HCT116 (cell line): ENCODE results near the gene RHBDL3. TPM values are rescaled to one million over a fixed set of nuclear protein-coding genes. Genes with fewer than 3 reads are reported as not detected.

Source experiments
- ATAC-seq: fragments of 200-7000 bp; cut with Tn5 transposase; 2 replicates; pipeline ENCODE4 v1.9.1; 2020; ENCODE audit warnings: mild to moderate bottlenecking, moderate library complexity
- BruUV-seq: library from RNA; stranded (reverse); fragments of 400-500 nt; replicated peaks from 2 replicates; lab custom pipeline; 2021; lab: Mats Ljungman, UMichigan
- CTCF ChIA-PET: fragments of 300-600 bp; sonication (Branson Sonifier 250); formaldehyde crosslinking; loops from one replicate; lab custom pipeline; 2021; ENCODE audit warnings: antibody characterized with exemption; lab: Charles Lee
- POLR2A ChIA-PET: fragments of 300-600, 350-600 bp; sonication (Branson Sonifier 250); formaldehyde crosslinking; loops from one replicate; lab custom pipeline; 2021; ENCODE audit warnings: antibody characterized with exemption; lab: Charles Lee
- RAD21 ChIA-PET, 2 experiments: fragments of 300-600 bp; sonication (Branson Sonifier 250); formaldehyde crosslinking; loops; one replicate each; lab custom pipeline; 2023; ENCODE audit warnings: low total read pairs in 2 of 2; ENCODE audit not compliant: uncharacterized antibody in 2 of 2, unreplicated experiment in 2 of 2, low non-redundant PET in 1 of 2; lab: Charles Lee
- DNase-seq: peaks from one replicate; pipeline ENCODE4 v3.0.0-alpha.2; 2010; ENCODE audit warnings: low read depth, low spot score
- H2AFZ ChIP-seq: fragments of 200-600 bp; shearing (Covaris generic), sonication (generic); 2 replicates; pipeline ENCODE4 v1.6.1; 2017; ENCODE audit warnings: low read depth, mixed run types, mixed read lengths, antibody characterized with exemption, low read length; ENCODE audit not compliant: poor library complexity, severe bottlenecking
- H3K27ac ChIP-seq: 2 replicates; pipeline ENCODE4 v1.5.1; 2012; ENCODE audit warnings: low read depth, low read length
- H3K27me3 ChIP-seq: fragments of 200-600 bp; sonication (generic); 2 replicates; pipeline ENCODE4 v1.6.1; 2016; ENCODE audit warnings: mixed run types, low read length, mixed read lengths; ENCODE audit not compliant: insufficient read depth
- H3K36me3 ChIP-seq, 2 experiments: fragments of 200-500 bp in 1 of 2; fragments of 200-600 bp in 1 of 2; sonication (Bioruptor generic) in 1 of 2; sonication (generic) in 1 of 2; 2 replicates each; pipeline versions ENCODE4 v1.5.1 to v1.6.1; 2014 to 2016; ENCODE audit warnings: low read length in 2 of 2, inconsistent platforms in 1 of 2, mixed read lengths in 1 of 2, mixed run types in 1 of 2; ENCODE audit not compliant: insufficient read depth in 2 of 2, control insufficient read depth in 1 of 2
- H3K4me1 ChIP-seq, 2 experiments: fragments of 200-600 bp in 1 of 2; sonication (generic) in 1 of 2; 2 replicates each; pipeline versions ENCODE4 v1.5.1 to v1.6.1; 2012 to 2017; ENCODE audit warnings: low read length in 2 of 2, inconsistent platforms in 1 of 2, mild to moderate bottlenecking in 1 of 2, mixed read lengths in 1 of 2, mixed run types in 1 of 2, moderate library complexity in 1 of 2; ENCODE audit not compliant: insufficient read depth in 2 of 2, control insufficient read depth in 1 of 2
- H3K4me2 ChIP-seq: fragments of 200-600 bp; sonication (generic); 2 replicates; pipeline ENCODE4 v1.6.1; 2017; ENCODE audit warnings: mixed run types, low read length, mixed read lengths
- H3K4me3 ChIP-seq, 2 experiments: fragments of 200-600 bp in 1 of 2; sonication (generic) in 1 of 2; replicated peaks in 1 of 2; 2 replicates each; pipeline ENCODE4 v1.5.1; 2011 to 2016; ENCODE audit warnings: low read length in 2 of 2, control low read depth in 1 of 2, low read depth in 1 of 2, mild to moderate bottlenecking in 1 of 2, mixed read lengths in 1 of 2, mixed run types in 1 of 2
- H3K79me2 ChIP-seq: fragments of 200-600 bp; sonication (generic); 2 replicates; pipeline ENCODE4 v1.6.1; 2017; ENCODE audit warnings: mild to moderate bottlenecking, mixed run types, low read length, moderate library complexity, mixed read lengths; ENCODE audit not compliant: insufficient read depth
- H3K9ac ChIP-seq: fragments of 200-600 bp; sonication (generic); 2 replicates; pipeline ENCODE4 v1.6.1; 2016; ENCODE audit warnings: low read length, mixed read lengths
- H3K9me2 ChIP-seq: fragments of 200-600 bp; sonication (generic), shearing (Covaris generic); 2 replicates; pipeline ENCODE4 v1.6.1; 2017; ENCODE audit warnings: mixed run types, mild to moderate bottlenecking, moderate library complexity; ENCODE audit not compliant: insufficient read depth
- H3K9me3 ChIP-seq, 2 experiments: fragments of 200-500 bp in 1 of 2; fragments of 200-600 bp in 1 of 2; sonication (Bioruptor generic) in 1 of 2; sonication (generic) in 1 of 2; 2 replicates each; pipeline ENCODE4 v1.6.1; 2014 to 2017; ENCODE audit warnings: low read length in 2 of 2, mixed read lengths in 2 of 2, inconsistent platforms in 1 of 2, low read depth in 1 of 2, mild to moderate bottlenecking in 1 of 2, mixed run types in 1 of 2, moderate library complexity in 1 of 2; ENCODE audit not compliant: control insufficient read depth in 1 of 2, insufficient read depth in 1 of 2
- H4K20me1 ChIP-seq: fragments of 200-600 bp; sonication (generic), shearing (Covaris generic); 2 replicates; pipeline ENCODE4 v1.6.1; 2017; ENCODE audit warnings: mixed run types, mild to moderate bottlenecking, moderate library complexity; ENCODE audit not compliant: insufficient read depth
- ATF3 ChIP-seq: IDR thresholded peaks from 2 replicates; pipeline ENCODE4 v1.6.1; 2012
- CBX3 ChIP-seq: IDR thresholded peaks from 2 replicates; pipeline ENCODE4 v1.6.1; 2012; ENCODE audit warnings: low read depth
- CEBPB ChIP-seq: IDR thresholded peaks from 2 replicates; pipeline ENCODE4 v1.6.1; 2012; ENCODE audit warnings: low read depth
- EGR1 ChIP-seq: IDR thresholded peaks from 2 replicates; pipeline ENCODE4 v1.6.1; 2012; ENCODE audit warnings: low read depth
- EZH2 ChIP-seq: fragments of 200-600 bp; sonication (generic); IDR thresholded peaks from 2 replicates; pipeline ENCODE4 v1.6.1; 2017; ENCODE audit warnings: antibody characterized with exemption, mixed run types
- FOSL1 ChIP-seq: IDR thresholded peaks from 2 replicates; pipeline ENCODE4 v1.6.1; 2012; ENCODE audit warnings: low read depth
- POLR2AphosphoS5 ChIP-seq: IDR thresholded peaks from 2 replicates; pipeline ENCODE4 v1.6.1; 2011; ENCODE audit warnings: mild to moderate bottlenecking, low read depth, low read length, moderate library complexity
- RAD21 ChIP-seq: IDR thresholded peaks from 2 replicates; pipeline ENCODE4 v1.6.1; 2012; ENCODE audit warnings: low read depth, mild to moderate bottlenecking
- REST ChIP-seq: IDR thresholded peaks from 2 replicates; pipeline ENCODE4 v1.6.1; 2012; ENCODE audit warnings: low read depth
- SIN3A ChIP-seq: IDR thresholded peaks from 2 replicates; pipeline ENCODE4 v1.6.1; 2012; ENCODE audit warnings: low read depth
- SP1 ChIP-seq: IDR thresholded peaks from 2 replicates; pipeline ENCODE4 v1.6.1; 2012; ENCODE audit warnings: low read depth
- TCF7L2 ChIP-seq: IDR thresholded peaks from 2 replicates; pipeline ENCODE4 v1.7.0; 2011; ENCODE audit warnings: borderline replicate concordance, inconsistent platforms; ENCODE audit not compliant: insufficient read depth, insufficient read length; ENCODE audit errors: extremely low read depth
- YY1 ChIP-seq: IDR thresholded peaks from 2 replicates; pipeline ENCODE4 v1.6.1; 2011; ENCODE audit warnings: low read length, low read depth, moderate library complexity, mild to moderate bottlenecking; ENCODE audit not compliant: insufficient replicate concordance; ENCODE audit errors: extremely low read depth
- ZFX ChIP-seq: fragments of 450-650 bp; IDR thresholded peaks from 2 replicates; pipeline ENCODE4 v1.6.1; 2017
- ZNF274 ChIP-seq: fragments of 200-500 bp; sonication (Bioruptor generic); IDR thresholded peaks from 2 replicates; pipeline ENCODE4 v1.6.1; 2014; ENCODE audit warnings: mild to moderate bottlenecking, low read depth, low read length, inconsistent platforms
- intact Hi-C: fragments of 100-400 bp; cut with micrococcal nuclease; formaldehyde crosslinking; loops from 2 replicates; pipeline ENCODE4 v1.10.0; 2022
- total RNA-seq: library from RNA; stranded (reverse); gene quantifications from one replicate; pipeline ENCODE4 v1.2.1, GENCODE V29; 2021; ENCODE audit not compliant: unreplicated experiment
- TF ChIP-seq, protein P1 (sequence below), 3 experiments: fragments of 200-600 bp in 1 of 3; sonication (generic) in 1 of 3; IDR thresholded peaks in 2 of 3; conservative IDR thresholded peaks in 1 of 3; 2 replicates each; pipeline ENCODE4 v1.5.1; 2012 to 2017; ENCODE audit warnings: low read depth in 2 of 3, low read length in 2 of 3, antibody characterized with exemption in 1 of 3, borderline replicate concordance in 1 of 3, control low read depth in 1 of 3, mild to moderate bottlenecking in 1 of 3, mixed read lengths in 1 of 3, mixed run types in 1 of 3, moderate library complexity in 1 of 3; ENCODE audit not compliant: insufficient read depth in 1 of 3

Gene RHBDL3
- total RNA-seq, 1 experiment from 2014 or later: 4.0 TPM

DNA sequence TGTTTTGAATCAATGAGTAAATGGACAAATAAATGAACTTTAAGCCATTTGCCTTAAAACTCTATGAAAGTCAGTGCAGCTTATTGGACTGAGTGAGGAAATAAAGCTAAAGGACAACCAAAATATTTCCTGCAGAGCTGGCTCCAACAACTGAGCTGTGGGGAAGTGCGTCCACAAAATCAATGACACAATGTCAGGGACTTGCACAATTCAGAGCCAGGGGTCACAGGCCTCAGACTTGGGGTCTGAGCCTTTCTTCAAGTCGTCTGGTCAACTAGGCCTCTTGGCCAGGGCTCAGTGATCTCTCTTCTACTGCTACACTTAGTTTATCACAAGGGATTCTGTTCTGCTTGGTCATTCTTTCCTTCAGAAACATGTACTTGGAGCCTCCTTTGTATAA is 26.2 kb upstream of the RHBDL3 start (continued):
- no peak for TF ChIP-seq REST
- TF ChIP-seq EZH2: no peak
- TF ChIP-seq SP1: no peak
- no peak for TF ChIP-seq CBX3
- TF ChIP-seq SIN3A: no peak
- TF ChIP-seq CEBPB: no peak

DNA sequence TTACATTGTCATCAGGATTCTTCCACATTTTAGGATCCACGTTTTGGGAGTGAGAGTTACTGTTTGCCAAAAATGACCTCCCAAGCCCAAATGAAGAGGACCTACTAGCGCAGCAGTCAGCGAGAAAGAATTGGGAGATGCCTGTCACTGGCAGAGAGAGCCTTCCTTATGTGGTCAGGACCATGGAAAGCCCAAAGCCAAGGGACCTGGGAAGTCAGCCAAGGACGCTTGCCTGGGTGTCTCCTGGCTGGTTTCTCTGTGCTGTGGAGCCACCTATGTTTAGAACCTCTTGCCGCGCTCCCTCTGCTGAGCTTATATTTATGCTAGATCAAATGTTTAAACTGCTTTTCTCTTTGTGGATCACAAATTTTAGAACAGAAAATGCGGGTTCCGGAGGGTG is 24.9 kb upstream of the RHBDL3 start:
- Histone ChIP-seq H3K27ac (no peak overlapping the region), H3K9me3 (no peaks in the 10 kb centered on the region), H3K9me2 (no peaks in the 10 kb centered on the region), H2AFZ (no peak overlapping the region), H3K79me2 (no peaks in the 10 kb centered on the region), H3K36me3 (no peaks in the 10 kb centered on the region), H4K20me1 (no peaks in the 10 kb centered on the region), H3K4me3 (no peak overlapping the region), H3K9ac (no peak overlapping the region), H3K4me2 (no peak overlapping the region), H3K4me1 (no peaks in the 10 kb centered on the region), H3K27me3 (no peaks in the 10 kb centered on the region)
- DNase-seq (no peak), ATAC-seq (no peak)
- intact Hi-C loops: no loop called here
- RAD21 ChIA-PET: no interaction called here
- BruUV-seq: no TSS peak
- CTCF ChIA-PET: no interaction called here
- POLR2A ChIA-PET: no interaction called here
- TF ChIP-seq FOSL1: no peak
- no peak for TF ChIP-seq CBX3
- no peak for TF ChIP-seq YY1
- TF ChIP-seq TCF7L2: no peak
- TF ChIP-seq, protein P1, sequence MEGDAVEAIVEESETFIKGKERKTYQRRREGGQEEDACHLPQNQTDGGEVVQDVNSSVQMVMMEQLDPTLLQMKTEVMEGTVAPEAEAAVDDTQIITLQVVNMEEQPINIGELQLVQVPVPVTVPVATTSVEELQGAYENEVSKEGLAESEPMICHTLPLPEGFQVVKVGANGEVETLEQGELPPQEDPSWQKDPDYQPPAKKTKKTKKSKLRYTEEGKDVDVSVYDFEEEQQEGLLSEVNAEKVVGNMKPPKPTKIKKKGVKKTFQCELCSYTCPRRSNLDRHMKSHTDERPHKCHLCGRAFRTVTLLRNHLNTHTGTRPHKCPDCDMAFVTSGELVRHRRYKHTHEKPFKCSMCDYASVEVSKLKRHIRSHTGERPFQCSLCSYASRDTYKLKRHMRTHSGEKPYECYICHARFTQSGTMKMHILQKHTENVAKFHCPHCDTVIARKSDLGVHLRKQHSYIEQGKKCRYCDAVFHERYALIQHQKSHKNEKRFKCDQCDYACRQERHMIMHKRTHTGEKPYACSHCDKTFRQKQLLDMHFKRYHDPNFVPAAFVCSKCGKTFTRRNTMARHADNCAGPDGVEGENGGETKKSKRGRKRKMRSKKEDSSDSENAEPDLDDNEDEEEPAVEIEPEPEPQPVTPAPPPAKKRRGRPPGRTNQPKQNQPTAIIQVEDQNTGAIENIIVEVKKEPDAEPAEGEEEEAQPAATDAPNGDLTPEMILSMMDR (IDR thresholded peaks at IDR 0.05 in 2 of 3, conservative IDR thresholded peaks at IDR 0.05 in 1 of 3; ENCODE audit: borderline replicate concordance in 1 of 3, insufficient read depth in 1 of 3, low read depth in 2 of 3, low read length in 2 of 3): no peak
- no peak for TF ChIP-seq SP1
- TF ChIP-seq REST: no peak; the same call in 1 of the 2 replicates
- TF ChIP-seq POLR2AphosphoS5: no peak
- TF ChIP-seq ATF3: no peak
- no peak for TF ChIP-seq RAD21
- TF ChIP-seq EGR1: no peak
- TF ChIP-seq ZFX: no peak
- TF ChIP-seq ZNF274: no peak
